DOHH2 (cell line): ENCODE results near the gene ODAD4.

Experiments
- H3F3A ChIP-seq: fragments of 200-600 bp; sonication (generic), shearing (Covaris generic); 2 replicates; pipeline ENCODE4 v1.6.0; 2016; ENCODE audit warnings: antibody characterized with exemption, mild to moderate bottlenecking; ENCODE audit not compliant: control insufficient read depth, insufficient read depth
- H3K27ac ChIP-seq: fragments of 200-600 bp; sonication (generic); 2 replicates; pipeline ENCODE4 v1.5.1; 2014; ENCODE audit warnings: low read depth, mild to moderate bottlenecking, low read length, moderate library complexity
- H3K27me3 ChIP-seq: fragments of 200-600 bp; sonication (generic); 2 replicates; pipeline ENCODE4 v1.6.1; 2014; ENCODE audit warnings: mild to moderate bottlenecking, low read length, mixed read lengths; ENCODE audit not compliant: control insufficient read depth
- H3K36me3 ChIP-seq: fragments of 200-600 bp; sonication (generic); 2 replicates; pipeline ENCODE4 v1.6.1; 2014; ENCODE audit warnings: mild to moderate bottlenecking, low read length, moderate library complexity, mixed read lengths; ENCODE audit not compliant: control insufficient read depth
- H3K4me1 ChIP-seq: fragments of 200-600 bp; sonication (generic); 2 replicates; pipeline ENCODE4 v1.6.1; 2014; ENCODE audit warnings: mild to moderate bottlenecking, low read length, mixed read lengths; ENCODE audit not compliant: control insufficient read depth
- H3K4me2 ChIP-seq: fragments of 200-600 bp; sonication (generic); 2 replicates; pipeline ENCODE4 v1.6.0; 2014; ENCODE audit warnings: mild to moderate bottlenecking, low read length, moderate library complexity
- H3K4me3 ChIP-seq: fragments of 200-600 bp; sonication (generic); 2 replicates; pipeline ENCODE4 v1.5.1; 2014; ENCODE audit warnings: mild to moderate bottlenecking, low read length, mixed read lengths
- H3K79me2 ChIP-seq: fragments of 200-600 bp; sonication (generic); 2 replicates; pipeline ENCODE4 v1.6.1; 2014; ENCODE audit warnings: mild to moderate bottlenecking, low read length, mixed read lengths; ENCODE audit not compliant: control insufficient read depth
- H3K9me2 ChIP-seq: fragments of 200-600 bp; sonication (generic); replicated peaks from 2 replicates; pipeline ENCODE4 v1.6.1; 2014; ENCODE audit warnings: mild to moderate bottlenecking, low read length, mixed read lengths; ENCODE audit not compliant: control insufficient read depth
- H3K9me3 ChIP-seq: fragments of 200-600 bp; sonication (generic); 2 replicates; pipeline ENCODE4 v1.6.1; 2014; ENCODE audit warnings: antibody characterized with exemption, low read length, mixed read lengths; ENCODE audit not compliant: control insufficient read depth, insufficient read depth
- H4K20me1 ChIP-seq: fragments of 200-600 bp; sonication (generic); 2 replicates; pipeline ENCODE4 v1.6.0; 2014; ENCODE audit warnings: low read depth, mild to moderate bottlenecking, antibody characterized with exemption, low read length, moderate library complexity; ENCODE audit not compliant: control insufficient read depth, insufficient read depth
- EZH2phosphoT487 ChIP-seq: fragments of 200-600 bp; sonication (generic); IDR thresholded peaks from 2 replicates; pipeline ENCODE4 v1.6.1; 2017; ENCODE audit warnings: borderline replicate concordance, mild to moderate bottlenecking, antibody characterized with exemption, low read length, moderate library complexity, mixed read lengths
- TF ChIP-seq, protein P1 (sequence below): fragments of 200-600 bp; sonication (generic); IDR thresholded peaks from one replicate; pipeline ENCODE4 v1.5.1; 2014; ENCODE audit warnings: antibody characterized with exemption, mild to moderate bottlenecking, low read depth, low read length; ENCODE audit not compliant: poor library complexity, severe bottlenecking

ODAD4 gene

GRCh38 chr17:41893384-41893783 is 37.0 kb upstream of the ODAD4 start:
- Histone ChIP-seq H3K27ac (no peak overlapping the region), H3K4me2 (no peak overlapping the region), H3K27me3 (no peaks in the 10 kb centered on the region), H4K20me1 (no peaks in the 10 kb centered on the region), H3K9me2 (no peaks in the 10 kb centered on the region), H3K4me3 (no peak overlapping the region), H3K9me3 (no peaks in the 10 kb centered on the region), H3F3A (no peaks in the 10 kb centered on the region), H3K79me2 (no peaks in the 10 kb centered on the region; the same call in 1 of the 2 replicates), H3K36me3 (peaks cover 87% of the 10 kb centered on the region), H3K4me1 (no peaks in the 10 kb centered on the region)
- TF ChIP-seq EZH2phosphoT487 = no peak
- TF ChIP-seq, protein P1, sequence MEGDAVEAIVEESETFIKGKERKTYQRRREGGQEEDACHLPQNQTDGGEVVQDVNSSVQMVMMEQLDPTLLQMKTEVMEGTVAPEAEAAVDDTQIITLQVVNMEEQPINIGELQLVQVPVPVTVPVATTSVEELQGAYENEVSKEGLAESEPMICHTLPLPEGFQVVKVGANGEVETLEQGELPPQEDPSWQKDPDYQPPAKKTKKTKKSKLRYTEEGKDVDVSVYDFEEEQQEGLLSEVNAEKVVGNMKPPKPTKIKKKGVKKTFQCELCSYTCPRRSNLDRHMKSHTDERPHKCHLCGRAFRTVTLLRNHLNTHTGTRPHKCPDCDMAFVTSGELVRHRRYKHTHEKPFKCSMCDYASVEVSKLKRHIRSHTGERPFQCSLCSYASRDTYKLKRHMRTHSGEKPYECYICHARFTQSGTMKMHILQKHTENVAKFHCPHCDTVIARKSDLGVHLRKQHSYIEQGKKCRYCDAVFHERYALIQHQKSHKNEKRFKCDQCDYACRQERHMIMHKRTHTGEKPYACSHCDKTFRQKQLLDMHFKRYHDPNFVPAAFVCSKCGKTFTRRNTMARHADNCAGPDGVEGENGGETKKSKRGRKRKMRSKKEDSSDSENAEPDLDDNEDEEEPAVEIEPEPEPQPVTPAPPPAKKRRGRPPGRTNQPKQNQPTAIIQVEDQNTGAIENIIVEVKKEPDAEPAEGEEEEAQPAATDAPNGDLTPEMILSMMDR = no peak

DNA sequence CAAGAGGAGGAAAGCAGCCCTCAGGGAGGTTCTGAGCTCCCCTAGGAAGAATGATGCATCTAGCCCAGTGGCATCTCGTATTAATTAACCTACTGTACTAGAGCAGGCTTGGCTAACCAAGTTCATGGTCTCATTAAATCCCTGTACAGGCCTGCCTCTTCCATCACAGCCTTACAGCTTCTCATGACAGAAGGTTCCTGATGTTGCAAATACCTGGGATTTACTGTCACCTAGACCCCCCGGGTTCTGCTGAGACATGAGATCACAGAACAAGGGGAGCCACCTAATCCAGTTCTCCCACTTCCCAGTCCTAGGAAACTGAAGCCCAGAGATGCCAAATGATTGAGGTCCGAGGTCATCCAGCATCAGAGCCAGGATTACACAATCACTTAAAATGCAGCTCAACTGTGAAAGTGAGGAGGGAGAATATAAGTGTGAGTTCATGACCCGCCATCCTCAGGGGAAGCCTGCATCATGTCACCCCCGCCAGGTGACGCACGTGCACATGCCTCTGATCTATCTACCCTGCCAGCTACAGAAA is 35.6 kb upstream of the ODAD4 start:
- no peaks in the 10 kb centered on the region for H3K79me2 ChIP-seq
- no peaks in the 10 kb centered on the region for H3K4me1 ChIP-seq
- peaks cover 89% of the 10 kb centered on the region for H3K36me3 ChIP-seq
- H3F3A ChIP-seq = no peaks in the 10 kb centered on the region
- H3K9me3 ChIP-seq = no peaks in the 10 kb centered on the region
- TF ChIP-seq EZH2phosphoT487 = no peak
- TF ChIP-seq, protein P1 = no peak
- no peaks in the 10 kb centered on the region for H3K9me2 ChIP-seq
- no peak overlapping the region for H3K27ac ChIP-seq
- no peaks in the 10 kb centered on the region for H3K27me3 ChIP-seq
- H3K4me3 ChIP-seq = no peak overlapping the region
- no peak overlapping the region for H3K4me2 ChIP-seq
- H4K20me1 ChIP-seq = no peaks in the 10 kb centered on the region

GRCh38 chr17:41895617-41896016 is 34.8 kb upstream of the ODAD4 start:
- Histone ChIP-seq H3K36me3 (peaks cover 89% of the 10 kb centered on the region), H3K4me1 (no peaks in the 10 kb centered on the region), H3K9me2 (no peaks in the 10 kb centered on the region), H4K20me1 (no peaks in the 10 kb centered on the region), H3K79me2 (no peaks in the 10 kb centered on the region), H3K27ac (no peak overlapping the region), H3K27me3 (no peaks in the 10 kb centered on the region), H3F3A (no peaks in the 10 kb centered on the region), H3K4me3 (no peak overlapping the region), H3K4me2 (no peak overlapping the region), H3K9me3 (no peaks in the 10 kb centered on the region)
- no peak for TF ChIP-seq EZH2phosphoT487
- TF ChIP-seq, protein P1 = no peak
